Naive B cell (primary cell): ENCODE measurements around the gene SNTG2. TPM values are rescaled to one million over a fixed set of nuclear protein-coding genes. Genes with fewer than 3 reads are reported as not detected.

Experiments used
- ATAC-seq, 2 donors: fragments of 150-1000 bp; cut with Tn5 transposase; 2 replicates each; pipeline ENCODE4 v1.10.0; 2021; ENCODE audit warnings: low read depth in 2 of 2, mild to moderate bottlenecking in 2 of 2, moderate library complexity in 2 of 2
- DNase-seq: peaks from one replicate; pipeline ENCODE4 v3.0.0; 2022
- H3K27ac Mint-ChIP-seq, 6 donors: one replicate each; pipeline ENCODE4 v1.8.0; 2020 to 2022; ENCODE audit warnings: mild to moderate bottlenecking in 6 of 6, mixed read lengths in 6 of 6, moderate library complexity in 5 of 6, inconsistent platforms in 2 of 6
- H3K27me3 Mint-ChIP-seq, 3 donors: one replicate each; pipeline ENCODE4 v1.8.0; 2021 to 2022; ENCODE audit warnings: mixed read lengths in 3 of 3, mild to moderate bottlenecking in 1 of 3
- H3K36me3 Mint-ChIP-seq, 2 donors: one replicate each; pipeline ENCODE4 v1.8.0; 2020 to 2022; ENCODE audit warnings: mixed read lengths in 2 of 2, inconsistent platforms in 1 of 2, mild to moderate bottlenecking in 1 of 2
- H3K4me1 Mint-ChIP-seq, 3 donors: one replicate each; pipeline ENCODE4 v1.8.0; 2020 to 2022; ENCODE audit warnings: mixed read lengths in 3 of 3, inconsistent platforms in 1 of 3, mild to moderate bottlenecking in 1 of 3, moderate library complexity in 1 of 3
- H3K4me3 Mint-ChIP-seq, 8 donors: one replicate each; pipeline ENCODE4 v1.8.0; 2020 to 2022; ENCODE audit warnings: mild to moderate bottlenecking in 8 of 8, mixed read lengths in 8 of 8, moderate library complexity in 8 of 8, inconsistent platforms in 2 of 8
- H3K9me3 Mint-ChIP-seq, 7 donors: one replicate each; pipeline ENCODE4 v1.8.0; 2020 to 2022; ENCODE audit warnings: mixed read lengths in 7 of 7, mild to moderate bottlenecking in 5 of 7, inconsistent platforms in 2 of 7, moderate library complexity in 1 of 7
- polyA plus RNA-seq, 6 donors: library from polyadenylated mRNA; unstranded; fragments of 300-500 nt; fragmentation: Illumina TruSeq; gene quantifications; one replicate each; pipeline ENCODE4 v1.2.3, GENCODE V29; 2021; ENCODE audit warnings: low read depth in 6 of 6

SNTG2 gene
- polyA plus RNA-seq, 6 donors from 2014 or later: 1.8 to 9.2 (median 4.1) TPM

DNA sequence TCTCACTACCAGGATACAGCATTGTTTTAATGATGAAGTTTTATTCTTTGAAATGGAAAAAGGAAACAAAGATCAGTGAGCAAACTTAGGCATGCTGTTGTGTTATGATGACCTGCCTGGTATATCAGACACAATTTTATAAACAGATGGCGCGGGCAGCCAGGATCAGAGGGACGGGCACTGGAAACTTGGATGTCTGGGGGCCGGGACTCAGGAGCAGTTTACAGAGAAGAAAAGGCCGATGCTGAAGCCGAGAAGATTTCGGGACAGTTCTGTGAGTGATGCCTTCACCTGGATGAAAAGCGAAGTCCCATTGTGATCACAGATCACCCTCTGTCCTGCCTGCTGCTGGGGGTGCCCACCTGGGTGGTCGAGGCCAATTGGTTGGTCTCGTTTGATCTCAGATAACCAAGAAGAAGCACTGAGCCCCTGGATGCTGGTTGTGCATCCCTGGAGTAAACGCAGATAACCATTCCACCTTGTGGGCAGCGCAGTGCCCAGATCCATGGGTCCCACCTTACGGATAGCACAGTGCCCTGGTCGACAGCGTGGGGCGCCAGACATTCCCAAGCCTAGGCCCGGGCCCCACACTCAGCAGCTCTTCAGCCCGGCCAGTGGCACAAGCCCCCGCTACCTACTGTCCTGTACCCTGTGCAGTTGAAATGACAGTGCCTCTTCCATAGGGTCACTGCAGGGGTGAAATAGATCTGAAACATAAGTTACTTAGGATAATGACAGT lies 279.7 kb downstream of the SNTG2 start:
- Mint-ChIP-seq H3K36me3 (no peaks in the 10 kb centered on the region), H3K27ac (peak overlapping the region in 1 of 6 donors; percentile 37), H3K4me1 (peaks cover 4 to 28% (median 21%) of the 10 kb centered on the region in 3 donors), H3K4me3 (no peak overlapping the region), H3K9me3 (no peaks in the 10 kb centered on the region), H3K27me3 (no peaks in the 10 kb centered on the region)
- no peak for DNase-seq
- ATAC-seq: no peak

DNA sequence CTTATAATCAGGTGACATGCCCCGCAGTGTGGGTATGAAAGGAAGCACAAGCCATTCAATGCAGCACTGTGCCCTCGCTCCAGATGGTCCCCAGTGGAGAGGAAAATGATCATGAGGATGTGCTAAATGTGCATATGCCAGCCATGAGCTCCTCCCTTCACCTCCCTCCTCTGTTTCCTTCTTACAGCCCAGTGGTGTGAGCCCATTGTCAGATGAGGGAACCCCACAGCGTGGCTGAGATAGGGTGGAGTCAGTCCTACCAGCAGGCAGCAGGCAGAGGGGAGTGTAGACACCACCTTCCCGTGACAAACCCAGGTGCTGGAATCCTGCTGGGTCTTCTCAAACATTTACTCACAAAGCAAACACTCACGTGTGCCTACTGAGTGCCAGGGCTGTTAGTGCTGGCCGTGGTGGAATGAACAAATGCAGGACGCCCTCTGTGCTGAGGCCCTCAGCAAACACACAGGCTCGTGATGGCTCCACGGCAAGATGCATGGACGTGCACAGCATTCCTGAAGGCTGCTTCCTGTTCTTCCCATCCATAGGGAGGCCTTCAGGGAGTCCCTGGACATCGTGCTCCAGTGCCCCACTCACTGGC lies 280.9 kb downstream of the SNTG2 start:
- Mint-ChIP-seq H3K36me3 (no peaks in the 10 kb centered on the region), H3K4me3 (no peak overlapping the region), H3K27me3 (no peaks in the 10 kb centered on the region), H3K27ac (peak overlapping the region in 1 of 6 donors; percentile 6), H3K4me1 (peaks cover 8 to 37% (median 27%) of the 10 kb centered on the region in 3 donors), H3K9me3 (no peaks in the 10 kb centered on the region)
- ATAC-seq: no peak
- no peak for DNase-seq

DNA sequence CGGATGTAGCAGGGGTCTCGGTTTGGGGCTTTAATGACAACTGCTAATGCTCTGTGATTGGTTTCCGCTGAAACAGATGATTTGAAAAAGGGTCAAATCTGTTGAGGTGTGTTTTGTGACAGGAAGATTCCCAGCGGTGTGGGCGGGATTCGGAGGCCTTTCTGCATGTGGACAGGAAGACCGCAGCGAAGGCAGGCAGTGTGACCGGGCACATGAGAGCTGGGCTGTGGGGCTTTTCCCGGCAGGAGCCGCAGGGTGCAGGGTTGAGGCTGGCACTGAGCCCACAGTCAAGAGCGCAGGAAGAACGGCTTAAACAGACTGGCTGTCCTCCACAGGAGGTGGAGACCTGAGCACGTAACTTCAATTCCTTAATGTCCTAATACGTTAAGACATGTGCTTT lies 282.6 kb downstream of the SNTG2 start:
- H3K4me1 Mint-ChIP-seq: peaks cover 19 to 55% (median 29%) of the 10 kb centered on the region in 3 donors
- DNase-seq (no peak), ATAC-seq (no peak)
- no peak overlapping the region for H3K4me3 Mint-ChIP-seq
- no peaks in the 10 kb centered on the region for H3K9me3 Mint-ChIP-seq
- no peaks in the 10 kb centered on the region for H3K36me3 Mint-ChIP-seq
- H3K27ac Mint-ChIP-seq: peak overlapping the region in 4 of 6 donors; percentile 28 to 51 (median 50)
- no peaks in the 10 kb centered on the region for H3K27me3 Mint-ChIP-seq

DNA sequence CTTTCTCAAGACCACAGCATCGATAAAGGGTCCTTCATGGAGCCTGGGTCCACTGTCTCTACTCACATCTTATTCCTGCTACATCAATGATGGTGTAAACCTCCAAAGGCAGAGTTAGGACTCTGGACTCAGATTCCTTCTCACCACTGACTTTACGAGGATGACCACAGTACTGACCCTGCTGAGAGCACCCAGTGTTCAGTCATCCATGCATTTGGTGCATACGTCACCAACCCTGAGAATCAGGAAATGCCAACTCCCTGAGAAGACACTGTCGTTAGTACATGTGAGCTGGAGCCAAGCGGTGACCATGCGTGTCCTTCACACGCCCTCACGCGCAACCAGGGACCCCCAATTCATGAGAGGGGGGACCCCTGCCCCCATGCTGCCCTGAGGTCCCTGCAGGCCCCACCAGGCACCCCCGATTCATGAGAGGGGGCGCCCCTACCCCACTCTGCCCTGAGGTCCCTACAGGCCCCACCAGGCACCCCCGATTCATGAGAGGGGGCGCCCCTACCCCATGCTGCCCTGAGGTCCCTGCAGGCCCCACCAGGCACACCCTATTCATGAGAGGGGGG lies 284.2 kb downstream of the SNTG2 start:
- Mint-ChIP-seq H3K27ac (peak overlapping the region in 2 of 6 donors; percentile 76 to 82), H3K4me3 (no peak overlapping the region), H3K27me3 (no peaks in the 10 kb centered on the region), H3K9me3 (no peaks in the 10 kb centered on the region), H3K36me3 (no peaks in the 10 kb centered on the region), H3K4me1 (peaks cover 35 to 63% (median 39%) of the 10 kb centered on the region in 3 donors)
- DNase-seq: no peak
- ATAC-seq: no peak

DNA sequence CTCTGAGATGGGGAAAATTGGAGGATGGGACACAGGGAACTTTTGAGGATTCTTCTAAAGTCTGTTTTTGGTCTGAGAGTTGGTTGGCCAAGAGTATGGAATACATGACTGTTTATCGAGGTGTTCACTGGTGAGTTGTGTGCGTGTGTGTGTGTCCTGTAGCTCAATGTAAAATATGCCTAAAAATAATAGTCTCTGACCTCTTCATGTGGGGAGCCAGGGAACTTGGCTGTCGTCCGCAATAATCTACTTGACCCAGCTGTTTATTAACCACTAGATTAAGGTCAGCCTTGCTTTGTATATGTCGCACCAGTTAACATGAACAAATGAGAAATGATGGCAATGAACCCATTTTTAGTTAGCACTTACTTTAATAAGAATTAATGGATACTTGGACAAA lies 285.2 kb downstream of the SNTG2 start:
- no peaks in the 10 kb centered on the region for H3K36me3 Mint-ChIP-seq
- no peaks in the 10 kb centered on the region for H3K27me3 Mint-ChIP-seq
- peaks cover 37 to 71% (median 46%) of the 10 kb centered on the region in 3 donors for H3K4me1 Mint-ChIP-seq
- H3K4me3 Mint-ChIP-seq: no peak overlapping the region
- H3K9me3 Mint-ChIP-seq: no peaks in the 10 kb centered on the region
- DNase-seq (no peak), ATAC-seq (no peak)
- peak overlapping the region in 3 of 6 donors; percentile 16 to 60 (median 37) for H3K27ac Mint-ChIP-seq

DNA sequence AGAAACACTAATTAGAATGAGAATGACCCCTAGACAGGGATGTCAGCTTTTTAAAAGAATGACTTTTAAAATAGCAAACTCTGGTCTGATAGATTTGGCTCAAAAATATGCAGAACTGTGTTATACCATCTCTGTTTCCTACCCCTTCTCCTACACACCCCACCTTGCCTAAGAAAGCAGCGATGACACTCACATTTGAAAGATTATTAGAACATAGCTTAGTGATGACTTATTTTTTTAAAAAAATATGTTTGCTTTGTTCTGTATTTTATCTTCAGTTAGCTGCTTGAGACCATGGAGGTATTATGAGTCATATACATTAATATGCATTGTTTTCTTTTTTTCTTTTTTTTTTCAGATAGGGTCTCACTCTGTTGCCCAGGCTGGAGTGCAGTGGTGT lies 286.0 kb downstream of the SNTG2 start:
- no peak for DNase-seq
- no peak for ATAC-seq
- Mint-ChIP-seq H3K27me3 (no peaks in the 10 kb centered on the region), H3K4me3 (peak overlapping the region in 3 of 8 donors; percentile 1 to 41 (median 30)), H3K4me1 (peaks cover 38 to 72% (median 51%) of the 10 kb centered on the region in 3 donors), H3K36me3 (no peaks in the 10 kb centered on the region), H3K9me3 (no peaks in the 10 kb centered on the region), H3K27ac (peak overlapping the region in 4 of 6 donors; percentile 18 to 73 (median 68))

DNA sequence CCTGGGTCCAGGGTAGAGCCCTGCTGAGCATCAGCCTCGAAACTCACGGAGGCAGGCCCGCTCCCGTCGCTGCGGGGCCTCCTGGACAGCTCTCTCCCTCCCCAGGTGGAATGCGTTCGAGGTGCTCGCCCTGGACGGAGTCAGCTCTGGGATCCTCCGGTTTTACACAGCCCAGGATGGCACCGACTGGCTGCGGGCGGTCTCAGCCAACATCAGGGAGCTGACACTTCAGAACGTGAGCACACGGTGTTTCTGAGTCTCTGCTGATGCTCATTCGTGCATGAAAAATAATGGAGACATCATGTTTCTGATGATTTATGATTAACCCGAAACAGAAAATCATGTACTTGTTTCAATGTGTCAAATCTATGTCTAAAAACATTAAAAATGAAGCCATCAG lies 287.1 kb downstream of the SNTG2 start:
- Mint-ChIP-seq H3K4me3 (peak overlapping the region in 4 of 8 donors; percentile 61 to 81 (median 72)), H3K9me3 (peaks cover 0 to under 1% (median 0%) of the 10 kb centered on the region in 7 donors), H3K4me1 (peaks cover 42 to 75% (median 50%) of the 10 kb centered on the region in 3 donors), H3K27ac (peak overlapping the region in 3 of 6 donors; percentile 30 to 80 (median 52)), H3K27me3 (no peaks in the 10 kb centered on the region), H3K36me3 (no peaks in the 10 kb centered on the region)
- ATAC-seq: no peak
- DNase-seq: no peak

DNA sequence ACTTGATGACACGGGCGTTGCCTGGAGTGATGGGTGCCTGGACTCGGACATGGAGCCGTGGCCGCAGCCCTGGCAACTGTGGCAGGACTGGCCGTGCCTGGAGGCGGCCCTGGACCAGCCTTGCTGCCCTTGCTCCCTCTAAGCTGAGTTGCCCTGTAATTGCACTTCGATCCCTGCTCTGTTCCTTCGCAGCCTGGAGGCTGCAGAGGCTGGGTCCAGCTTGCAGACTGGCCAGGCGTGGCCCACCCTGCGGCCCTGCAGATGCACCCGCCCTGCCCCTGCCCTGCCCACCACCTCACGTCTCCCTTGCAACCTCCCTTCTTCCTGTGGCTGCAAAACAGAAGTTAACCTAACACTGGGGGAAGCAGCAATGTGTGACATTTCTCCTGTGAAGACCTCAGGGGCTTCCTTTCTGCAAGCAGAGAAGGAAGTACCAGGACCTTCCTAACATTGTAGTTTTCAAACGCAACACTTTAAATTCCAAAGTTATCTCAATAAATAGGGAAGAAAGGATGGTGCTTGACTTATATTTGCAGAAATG lies 288.0 kb downstream of the SNTG2 start:
- DNase-seq (no peak), ATAC-seq (peak; percentile 52 to 73)
- Mint-ChIP-seq H3K9me3 (peaks cover 3 to 9% (median 6%) of the 10 kb centered on the region in 7 donors), H3K36me3 (peaks cover 0 to 6% of the 10 kb centered on the region in 2 donors), H3K27ac (peak overlapping the region; percentile 76 to 97 (median 86)), H3K27me3 (no peaks in the 10 kb centered on the region), H3K4me3 (peak overlapping the region; percentile 40 to 83 (median 77)), H3K4me1 (peaks cover 50 to 79% (median 59%) of the 10 kb centered on the region in 3 donors)

DNA sequence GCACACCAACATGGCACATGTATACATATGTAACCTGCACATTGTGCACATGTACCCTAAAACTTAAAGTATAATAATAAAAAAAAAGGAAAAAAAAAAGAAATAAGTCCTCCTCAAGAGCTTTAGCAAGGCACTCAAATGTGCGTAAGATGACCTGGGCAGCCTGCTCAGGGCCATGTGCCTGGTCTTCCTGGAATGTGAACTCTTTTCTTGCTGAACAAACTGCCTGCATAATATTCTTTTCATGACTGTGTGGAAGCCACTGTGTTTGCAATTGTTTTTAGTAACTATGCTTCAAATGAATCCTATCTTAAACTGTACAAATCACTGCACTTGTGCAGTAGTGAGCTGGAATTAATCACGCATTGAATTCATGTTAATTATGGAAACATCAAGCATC lies 294.5 kb downstream of the SNTG2 start:
- Mint-ChIP-seq H3K36me3 (peaks cover 0 to 6% of the 10 kb centered on the region in 2 donors), H3K4me3 (peak overlapping the region in 4 of 8 donors; percentile 9 to 75 (median 56)), H3K4me1 (peaks cover 32 to 84% (median 46%) of the 10 kb centered on the region in 3 donors), H3K27me3 (no peaks in the 10 kb centered on the region), H3K27ac (peak overlapping the region in 2 of 6 donors; percentile 38 to 73), H3K9me3 (peaks cover 4 to 16% (median 12%) of the 10 kb centered on the region in 7 donors)
- no peak for DNase-seq
- ATAC-seq: no peak

DNA sequence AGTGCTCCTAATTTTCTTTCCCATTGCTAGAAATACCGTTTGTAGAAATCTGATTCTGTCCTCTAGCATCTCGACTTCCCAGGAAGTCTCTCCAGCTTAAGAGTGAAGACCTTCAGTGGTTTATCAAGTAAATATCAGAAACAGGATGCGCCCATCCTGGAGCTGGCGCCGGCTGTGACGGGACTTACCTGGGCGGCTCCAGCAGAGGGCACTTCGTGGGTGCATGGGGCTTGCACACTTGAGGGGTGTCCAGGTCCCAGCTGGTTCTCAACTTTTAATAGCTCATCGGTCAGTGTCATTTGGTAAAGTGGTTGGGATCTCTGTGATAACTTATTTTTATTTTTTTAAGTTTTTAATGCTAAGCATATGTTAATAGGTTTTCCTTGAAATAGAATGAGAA lies 295.6 kb downstream of the SNTG2 start:
- Mint-ChIP-seq H3K27ac (peak overlapping the region in 1 of 6 donors; percentile 42), H3K4me3 (peak overlapping the region in 1 of 8 donors; percentile 29), H3K36me3 (peaks cover under 1 to 6% of the 10 kb centered on the region in 2 donors), H3K9me3 (peaks cover 4 to 16% (median 12%) of the 10 kb centered on the region in 7 donors), H3K4me1 (peaks cover 36 to 85% (median 48%) of the 10 kb centered on the region in 3 donors), H3K27me3 (no peaks in the 10 kb centered on the region)
- no peak for ATAC-seq
- no peak for DNase-seq

DNA sequence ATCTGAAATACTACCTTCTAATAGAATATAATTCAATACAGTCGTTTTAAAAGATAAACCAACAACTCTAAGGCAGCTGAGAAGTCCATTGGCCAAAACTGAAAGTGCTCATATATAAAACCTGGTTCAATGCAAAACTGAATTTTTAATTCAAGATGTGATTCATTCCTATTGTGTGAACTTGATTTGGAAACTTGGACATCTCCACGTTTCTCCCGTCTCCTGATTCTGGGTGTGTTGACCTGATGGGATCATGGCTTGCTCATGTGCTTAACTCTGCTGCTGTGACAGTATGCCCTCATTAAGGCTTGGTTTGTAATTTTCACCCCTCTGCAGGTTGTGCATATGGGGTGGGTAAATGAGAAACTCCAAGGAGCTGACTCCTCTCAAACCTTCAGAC lies 296.3 kb downstream of the SNTG2 start:
- Mint-ChIP-seq H3K36me3 (peaks cover 6 to 7% of the 10 kb centered on the region in 2 donors), H3K4me1 (peaks cover 41 to 87% (median 50%) of the 10 kb centered on the region in 3 donors), H3K27ac (peak overlapping the region in 3 of 6 donors; percentile 3 to 84 (median 81)), H3K4me3 (peak overlapping the region in 1 of 8 donors; percentile 26), H3K27me3 (no peaks in the 10 kb centered on the region), H3K9me3 (peaks cover 4 to 16% (median 12%) of the 10 kb centered on the region in 7 donors)
- DNase-seq: no peak
- no peak for ATAC-seq

DNA sequence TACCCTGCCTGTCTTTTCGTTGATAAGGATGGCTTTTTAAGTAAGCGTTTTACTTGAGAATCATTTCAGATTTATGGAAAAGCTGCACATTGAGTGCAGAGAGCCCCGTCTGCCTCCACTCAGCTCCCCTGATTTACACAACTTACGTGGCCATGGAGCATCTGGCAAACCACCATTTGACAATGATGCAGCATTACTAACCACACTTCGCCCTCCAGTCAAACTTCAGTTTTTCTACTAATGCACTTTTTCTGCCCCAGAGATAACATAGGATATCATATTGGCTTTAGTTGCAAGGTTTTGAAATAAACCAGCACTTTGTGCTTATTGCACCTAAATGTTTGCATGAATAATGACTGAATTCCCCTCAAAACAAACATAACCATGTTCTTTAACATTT lies 297.5 kb downstream of the SNTG2 start:
- peaks cover 5 to 8% of the 10 kb centered on the region in 2 donors for H3K36me3 Mint-ChIP-seq

More for the DNA sequence above, 297.5 kb downstream of the SNTG2 start:
- Mint-ChIP-seq H3K9me3 (peaks cover 4 to 13% (median 10%) of the 10 kb centered on the region in 7 donors), H3K4me3 (peak overlapping the region in 1 of 8 donors; percentile 4), H3K27ac (peak overlapping the region in 3 of 6 donors; percentile 7 to 69 (median 8)), H3K4me1 (peaks cover 35 to 87% (median 48%) of the 10 kb centered on the region in 3 donors), H3K27me3 (no peaks in the 10 kb centered on the region)
- ATAC-seq (no peak), DNase-seq (no peak)
